ENCODE results near the gene PTCHD4. TPM values are rescaled to one million over a fixed set of nuclear protein-coding genes. Genes with fewer than 3 reads are reported as not detected.
A peak's percentile ranks its signal among the peaks of the same experiment; 100 is the strongest.

The PTCHD4 gene
- total and polyA plus RNA-seq, 2 of the 13 experiments (the other 11 are each of a cell fraction or from before 2014, with no cell fraction given), result 28.4 to 32.9 TPM

- CTCF ChIA-PET (ENCODE audit: low intra/inter-chr PET ratio, low total read pairs), result no interaction called here
- ATAC-seq (peak; percentile 49), FAIRE-seq (no peak), DNase-seq (ENCODE audit: low spot score) (peak; percentile 63)
- 73% methylated on average over 3 of the region's 3 CpGs for WGBS (ENCODE audit: low lambda C conversion rate)
- Histone ChIP-seq H4K20me1 (ENCODE audit: insufficient read depth, low read length) (peaks cover 11% of the 10 kb centered on the region), H3K4me2 (ENCODE audit: low read depth, low read length) (no peak overlapping the region), H3K27ac (ENCODE audit: extremely low read length, insufficient read depth, low read length) (no peak overlapping the region), H3K27me3 (ENCODE audit: control insufficient read depth in 1 of 2, insufficient read depth in 2 of 2, low read length in 2 of 2) (no peaks in the 10 kb centered on the region), H3K79me2 (ENCODE audit: insufficient read depth, low read length) (no peaks in the 10 kb centered on the region), H3K36me3 (replicated peaks in 1 of 2; ENCODE audit: control insufficient read depth in 1 of 2, insufficient read depth in 2 of 2, low read length in 2 of 2) (peaks cover 4% of the 10 kb centered on the region in 2 experiments; a peak in 3 of 5 replicates), H2AFZ (ENCODE audit: low read length) (no peak overlapping the region), H3K9ac (ENCODE audit: insufficient read depth, low read depth, low read length) (no peak overlapping the region), H3K4me1 (ENCODE audit: insufficient read depth, low read length) (peaks cover 20% of the 10 kb centered on the region), H3K9me3 (ENCODE audit: low read length) (no peaks in the 10 kb centered on the region), H3K4me3 (replicated peaks in 1 of 3; ENCODE audit: insufficient read depth in 1 of 3, low read depth in 2 of 3, low read length in 3 of 3) (no peak overlapping the region)
- in situ Hi-C loops (cut with HindIII; ENCODE audit: extremely low pct_ligation_motif_present, low pct_unique_long_range_greater_than_20kb), result no loop called here
- intact Hi-C loops (cut with micrococcal nuclease; ENCODE audit: unreplicated experiment), result no loop called here
- POLR2A ChIA-PET, result no interaction called here
- TSS peak; percentile 4 for BruUV-seq (replicated peaks)
- TF ChIP-seq AGO2 (optimal IDR thresholded peaks at IDR 0.05; ENCODE audit: low read depth, low read length) (peak; percentile 24), ZNF710 (CRISPR knock-in tag; IDR thresholded peaks at IDR 0.05; ENCODE audit: borderline replicate concordance) (no peak), RBM22 (optimal IDR thresholded peaks at IDR 0.05; ENCODE audit: low read length) (peak; percentile 41), FOXA3 (CRISPR knock-in tag; IDR thresholded peaks at IDR 0.05) (0 out of 2 replicates have a peak, but pooled peaks have one; percentile 8), SCMH1 (CRISPR knock-in tag; IDR thresholded peaks at IDR 0.05; ENCODE audit: borderline replicate concordance) (no peak), GABPB1 (CRISPR knock-in tag; IDR thresholded peaks at IDR 0.05) (no peak), ZNF18 (CRISPR knock-in tag; IDR thresholded peaks at IDR 0.05; ENCODE audit: insufficient replicate concordance) (no peak), ZFYVE20 (CRISPR knock-in tag; IDR thresholded peaks at IDR 0.05; ENCODE audit: borderline replicate concordance, low read depth) (no peak), POLR2G (IDR thresholded peaks at IDR 0.05; ENCODE audit: low read depth, low read length) (0 out of 2 replicates have a peak, but pooled peaks have one; percentile 37), FOXA1 (IDR thresholded peaks at IDR 0.05) (no peak), FOXA1 (CRISPR knock-in tag; IDR thresholded peaks at IDR 0.05) (peak; percentile 36; the same call in 1 of the 2 replicates), MAFK (conservative IDR thresholded peaks at IDR 0.05 in 1 of 2, IDR thresholded peaks at IDR 0.05 in 1 of 2; ENCODE audit: low read length in 2 of 2) (peak; percentile 99 to 100), ARID3A (IDR thresholded peaks at IDR 0.05; ENCODE audit: low read depth, low read length) (peak; percentile 33; the same call in 1 of the 2 replicates), PBX2 (CRISPR knock-in tag; IDR thresholded peaks at IDR 0.05) (no peak), ZSCAN21 (CRISPR knock-in tag; IDR thresholded peaks at IDR 0.05; ENCODE audit: borderline replicate concordance) (no peak), SOX13 (IDR thresholded peaks at IDR 0.05) (no peak), SOX13 (CRISPR knock-in tag; conservative IDR thresholded peaks at IDR 0.05 in 1 of 2, IDR thresholded peaks at IDR 0.05 in 1 of 2) (peak in 1 of 2 experiments; percentile 41; a peak in 1 of 4 replicates), ZBTB3 (CRISPR knock-in tag; IDR thresholded peaks at IDR 0.05; ENCODE audit: borderline replicate concordance, low read depth) (no peak)
Measured at GRCh38 chr6:48067148-48067712, 43.8 kb downstream of the PTCHD4 start.

Measured in HepG2 (cell line).